Measurements from ENCODE around the gene SRC.

DNA sequence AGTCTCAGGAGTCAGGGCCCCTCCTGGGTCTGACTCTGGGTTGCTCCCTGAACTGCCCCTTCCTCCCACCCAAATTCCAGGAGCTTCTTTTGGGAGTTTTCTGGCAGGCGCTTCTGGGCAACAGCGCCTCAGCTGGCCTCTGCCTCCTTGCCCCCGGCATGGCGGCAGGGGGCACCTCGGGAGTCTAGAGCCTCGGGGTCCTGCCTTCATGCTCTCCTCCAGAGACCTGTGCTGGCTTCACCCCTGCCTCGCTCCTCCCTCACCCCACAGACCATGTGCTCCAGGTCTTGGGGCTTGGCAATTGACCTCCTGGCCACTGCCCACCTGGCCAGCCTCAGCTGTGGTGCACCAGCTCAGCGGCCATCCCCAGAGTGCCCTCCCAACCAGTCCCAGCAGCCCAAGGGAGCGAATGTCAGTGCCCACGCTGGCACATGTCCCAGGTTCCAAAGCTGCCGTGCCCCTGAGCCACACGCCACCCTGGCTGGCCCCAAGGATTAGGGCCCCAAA lies 43.4 kb downstream of the SRC start:
- TF ChIP-seq POLR2A (IDR thresholded peaks at IDR 0.05; ENCODE audit: low read depth) (no peak), EP300 (IDR thresholded peaks at IDR 0.05) (no peak)
- TF ChIP-seq, protein P1, sequence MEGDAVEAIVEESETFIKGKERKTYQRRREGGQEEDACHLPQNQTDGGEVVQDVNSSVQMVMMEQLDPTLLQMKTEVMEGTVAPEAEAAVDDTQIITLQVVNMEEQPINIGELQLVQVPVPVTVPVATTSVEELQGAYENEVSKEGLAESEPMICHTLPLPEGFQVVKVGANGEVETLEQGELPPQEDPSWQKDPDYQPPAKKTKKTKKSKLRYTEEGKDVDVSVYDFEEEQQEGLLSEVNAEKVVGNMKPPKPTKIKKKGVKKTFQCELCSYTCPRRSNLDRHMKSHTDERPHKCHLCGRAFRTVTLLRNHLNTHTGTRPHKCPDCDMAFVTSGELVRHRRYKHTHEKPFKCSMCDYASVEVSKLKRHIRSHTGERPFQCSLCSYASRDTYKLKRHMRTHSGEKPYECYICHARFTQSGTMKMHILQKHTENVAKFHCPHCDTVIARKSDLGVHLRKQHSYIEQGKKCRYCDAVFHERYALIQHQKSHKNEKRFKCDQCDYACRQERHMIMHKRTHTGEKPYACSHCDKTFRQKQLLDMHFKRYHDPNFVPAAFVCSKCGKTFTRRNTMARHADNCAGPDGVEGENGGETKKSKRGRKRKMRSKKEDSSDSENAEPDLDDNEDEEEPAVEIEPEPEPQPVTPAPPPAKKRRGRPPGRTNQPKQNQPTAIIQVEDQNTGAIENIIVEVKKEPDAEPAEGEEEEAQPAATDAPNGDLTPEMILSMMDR (IDR thresholded peaks at IDR 0.05): no peak

Measured in esophagus muscularis mucosa (tissue), 4 donors.